Measurements from ENCODE around the gene TOLLIP. TPM values are rescaled to one million over a fixed set of nuclear protein-coding genes. Genes with fewer than 3 reads are reported as not detected.

TOLLIP gene
- total and polyA plus RNA-seq, 2 of the 4 experiments (the other 2 are of a cell fraction): 19.7 to 42.9 TPM

DNA sequence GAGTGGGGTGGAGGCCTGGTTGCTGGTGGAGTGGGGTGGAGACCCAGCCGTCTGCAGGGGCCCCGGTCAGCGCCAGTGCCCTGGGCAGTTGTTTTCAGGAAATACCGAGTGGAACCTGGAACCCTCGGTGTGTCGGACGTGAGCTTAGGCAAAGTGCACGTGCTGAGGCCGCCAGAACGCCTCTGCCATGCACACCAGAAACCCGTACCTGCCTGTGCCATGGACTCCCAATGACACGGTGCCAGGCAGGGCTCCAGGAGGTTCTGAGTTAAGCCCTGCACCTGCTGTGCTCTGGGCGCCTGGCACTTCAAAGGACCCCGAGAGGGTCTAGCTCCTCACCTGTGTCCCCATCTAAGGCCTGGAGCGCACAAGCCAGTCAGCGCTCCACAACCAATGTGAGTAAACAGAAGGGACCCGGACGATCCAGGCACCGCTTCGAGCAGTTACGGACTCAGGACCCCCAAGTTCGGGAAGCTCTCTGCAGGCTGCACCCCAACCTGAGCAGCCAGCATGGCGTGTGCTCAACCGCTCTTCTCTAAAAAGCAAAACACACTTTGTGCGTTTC lies 12.3 kb downstream of the TOLLIP start:
- Histone ChIP-seq H3K36me3 (ENCODE audit: control insufficient read depth, insufficient read depth, low read length) (peaks cover 27% of the 10 kb centered on the region), H3K9me1 (ENCODE audit: insufficient read depth, low read length) (peaks cover 2% of the 10 kb centered on the region), H4K5ac (ENCODE audit: low read depth, low read length) (no peak overlapping the region), H2AFZ (replicated peaks; ENCODE audit: low read length, poor library complexity) (no peak overlapping the region), H3K56ac (ENCODE audit: extremely low read depth, insufficient read depth, low read length) (no peak overlapping the region), H2AK5ac (ENCODE audit: low read depth, low read length) (no peak overlapping the region), H3K4me3 (ENCODE audit: insufficient read depth, low read depth, low read length) (no peak overlapping the region), H4K91ac (ENCODE audit: insufficient read depth, low read depth, low read length) (no peak overlapping the region), H3K27ac (ENCODE audit: insufficient read depth, low read length) (no peak overlapping the region), H2AK9ac (replicated peaks; ENCODE audit: low read depth, low read length, poor library complexity) (no peak overlapping the region), H2BK120ac (ENCODE audit: low read depth, low read length) (no peak overlapping the region), H3K79me1 (ENCODE audit: low read depth in 1 of 2, low read length in 2 of 2) (peaks cover 10 to 79% of the 10 kb centered on the region in 2 experiments; a peak in 3 of 4 replicates), H3K14ac (replicated peaks; ENCODE audit: low read depth, low read length) (no peak overlapping the region), H3K4me1 (ENCODE audit: control insufficient read depth, insufficient read depth, low read length) (peaks cover 6% of the 10 kb centered on the region), H2BK5ac (ENCODE audit: low read depth, low read length, poor library complexity, severe bottlenecking) (no peak overlapping the region), H3K18ac (ENCODE audit: low read depth, low read length) (no peak overlapping the region), H3K9me3 (ENCODE audit: control insufficient read depth, insufficient read depth, low read length) (no peaks in the 10 kb centered on the region), H4K20me1 (ENCODE audit: insufficient read depth, low read length) (peaks cover 60% of the 10 kb centered on the region), H3K4ac (ENCODE audit: low read depth, low read length) (no peak overlapping the region), H2BK20ac (ENCODE audit: low read depth, low read length) (no peak overlapping the region), H3K27me3 (ENCODE audit: control insufficient read depth, insufficient read depth, low read length) (no peaks in the 10 kb centered on the region), H4K8ac (ENCODE audit: low read depth in 2 of 2, low read length in 2 of 2) (no peak overlapping the region), H3K23ac (ENCODE audit: low read depth, low read length) (no peak overlapping the region), H2BK15ac (ENCODE audit: low read depth, low read length) (no peak overlapping the region), H3K4me2 (ENCODE audit: low read depth, low read length) (no peak overlapping the region), H3K9ac (ENCODE audit: low read depth, low read length) (no peak overlapping the region)
- BruUV-seq (replicated peaks): no TSS peak
- CTCF ChIA-PET: no interaction called here
- in situ Hi-C loops (cut with MboI; ENCODE audit: low sequenced_read_pairs) (no loop called here), dilution Hi-C loops (cut with HindIII; ENCODE audit: low sequenced_read_pairs, unreplicated experiment) (no loop called here), intact Hi-C loops (cut with micrococcal nuclease) (no loop called here)
- no peak for ATAC-seq (ENCODE audit: low read depth)
- WGBS, 2 experiments (ENCODE audit: extremely low coverage in 2 of 2, insufficient read length in 1 of 2): 95% methylated on average over 23 of the region's 25 CpGs; no CpG with 5 or more reads in 1 of the 2 experiments
- no peak for DNase-seq
- TF ChIP-seq, protein P1, sequence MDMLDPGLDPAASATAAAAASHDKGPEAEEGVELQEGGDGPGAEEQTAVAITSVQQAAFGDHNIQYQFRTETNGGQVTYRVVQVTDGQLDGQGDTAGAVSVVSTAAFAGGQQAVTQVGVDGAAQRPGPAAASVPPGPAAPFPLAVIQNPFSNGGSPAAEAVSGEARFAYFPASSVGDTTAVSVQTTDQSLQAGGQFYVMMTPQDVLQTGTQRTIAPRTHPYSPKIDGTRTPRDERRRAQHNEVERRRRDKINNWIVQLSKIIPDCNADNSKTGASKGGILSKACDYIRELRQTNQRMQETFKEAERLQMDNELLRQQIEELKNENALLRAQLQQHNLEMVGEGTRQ (IDR thresholded peaks at IDR 0.05; ENCODE audit: low read depth, low read length): no peak
- TF ChIP-seq MAFK (IDR thresholded peaks at IDR 0.05; ENCODE audit: low read depth, low read length) (no peak), BHLHE40 (IDR thresholded peaks at IDR 0.05; ENCODE audit: low read depth, low read length) (no peak), NFE2L2 (IDR thresholded peaks at IDR 0.05; ENCODE audit: low read depth, low read length) (no peak), RAD21 (IDR thresholded peaks at IDR 0.05; ENCODE audit: low read length) (no peak), POLR2A (IDR thresholded peaks at IDR 0.05; ENCODE audit: low read depth, low read length) (no peak), MXI1 (IDR thresholded peaks at IDR 0.05; ENCODE audit: borderline replicate concordance, low read depth, low read length) (no peak), MAZ (IDR thresholded peaks at IDR 0.05; ENCODE audit: borderline replicate concordance, low read depth, low read length) (no peak), FOS (IDR thresholded peaks at IDR 0.05; ENCODE audit: low read depth, low read length) (no peak), RFX5 (IDR thresholded peaks at IDR 0.05; ENCODE audit: low read depth, low read length) (no peak), CHD1 (IDR thresholded peaks at IDR 0.05; ENCODE audit: low read depth, low read length) (no peak), CEBPB (IDR thresholded peaks at IDR 0.05; ENCODE audit: low read depth, low read length) (no peak), SMC3 (IDR thresholded peaks at IDR 0.05; ENCODE audit: low read depth, low read length) (no peak), RCOR1 (IDR thresholded peaks at IDR 0.05; ENCODE audit: insufficient replicate concordance, low read length) (no peak)
- TF ChIP-seq, protein P2, sequence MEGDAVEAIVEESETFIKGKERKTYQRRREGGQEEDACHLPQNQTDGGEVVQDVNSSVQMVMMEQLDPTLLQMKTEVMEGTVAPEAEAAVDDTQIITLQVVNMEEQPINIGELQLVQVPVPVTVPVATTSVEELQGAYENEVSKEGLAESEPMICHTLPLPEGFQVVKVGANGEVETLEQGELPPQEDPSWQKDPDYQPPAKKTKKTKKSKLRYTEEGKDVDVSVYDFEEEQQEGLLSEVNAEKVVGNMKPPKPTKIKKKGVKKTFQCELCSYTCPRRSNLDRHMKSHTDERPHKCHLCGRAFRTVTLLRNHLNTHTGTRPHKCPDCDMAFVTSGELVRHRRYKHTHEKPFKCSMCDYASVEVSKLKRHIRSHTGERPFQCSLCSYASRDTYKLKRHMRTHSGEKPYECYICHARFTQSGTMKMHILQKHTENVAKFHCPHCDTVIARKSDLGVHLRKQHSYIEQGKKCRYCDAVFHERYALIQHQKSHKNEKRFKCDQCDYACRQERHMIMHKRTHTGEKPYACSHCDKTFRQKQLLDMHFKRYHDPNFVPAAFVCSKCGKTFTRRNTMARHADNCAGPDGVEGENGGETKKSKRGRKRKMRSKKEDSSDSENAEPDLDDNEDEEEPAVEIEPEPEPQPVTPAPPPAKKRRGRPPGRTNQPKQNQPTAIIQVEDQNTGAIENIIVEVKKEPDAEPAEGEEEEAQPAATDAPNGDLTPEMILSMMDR (conservative IDR thresholded peaks at IDR 0.05; ENCODE audit: low read depth, low read length): no peak
- TF ChIP-seq, protein P3, sequence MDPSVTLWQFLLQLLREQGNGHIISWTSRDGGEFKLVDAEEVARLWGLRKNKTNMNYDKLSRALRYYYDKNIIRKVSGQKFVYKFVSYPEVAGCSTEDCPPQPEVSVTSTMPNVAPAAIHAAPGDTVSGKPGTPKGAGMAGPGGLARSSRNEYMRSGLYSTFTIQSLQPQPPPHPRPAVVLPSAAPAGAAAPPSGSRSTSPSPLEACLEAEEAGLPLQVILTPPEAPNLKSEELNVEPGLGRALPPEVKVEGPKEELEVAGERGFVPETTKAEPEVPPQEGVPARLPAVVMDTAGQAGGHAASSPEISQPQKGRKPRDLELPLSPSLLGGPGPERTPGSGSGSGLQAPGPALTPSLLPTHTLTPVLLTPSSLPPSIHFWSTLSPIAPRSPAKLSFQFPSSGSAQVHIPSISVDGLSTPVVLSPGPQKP (IDR thresholded peaks at IDR 0.05; ENCODE audit: borderline replicate concordance, low read depth, low read length): no peak
- POLR2A ChIA-PET (ENCODE audit: unreplicated experiment): no interaction called here

All from IMR-90 (cell line).